Stimulated activated CD4-positive, alpha-beta T cell treated with anti-CD3 and anti-CD28 coated beads, TNF-alpha, amount 100 ng/mL, for 1 hour (primary cell): ENCODE measurements around the gene PUS7L.

Source experiments
- DNase-seq, 3 donors: peaks; one replicate each; pipeline ENCODE4 v3.0.0-alpha.2; 2020; ENCODE audit warnings: low read depth in 3 of 3, low spot score in 1 of 3

Gene PUS7L

DNA sequence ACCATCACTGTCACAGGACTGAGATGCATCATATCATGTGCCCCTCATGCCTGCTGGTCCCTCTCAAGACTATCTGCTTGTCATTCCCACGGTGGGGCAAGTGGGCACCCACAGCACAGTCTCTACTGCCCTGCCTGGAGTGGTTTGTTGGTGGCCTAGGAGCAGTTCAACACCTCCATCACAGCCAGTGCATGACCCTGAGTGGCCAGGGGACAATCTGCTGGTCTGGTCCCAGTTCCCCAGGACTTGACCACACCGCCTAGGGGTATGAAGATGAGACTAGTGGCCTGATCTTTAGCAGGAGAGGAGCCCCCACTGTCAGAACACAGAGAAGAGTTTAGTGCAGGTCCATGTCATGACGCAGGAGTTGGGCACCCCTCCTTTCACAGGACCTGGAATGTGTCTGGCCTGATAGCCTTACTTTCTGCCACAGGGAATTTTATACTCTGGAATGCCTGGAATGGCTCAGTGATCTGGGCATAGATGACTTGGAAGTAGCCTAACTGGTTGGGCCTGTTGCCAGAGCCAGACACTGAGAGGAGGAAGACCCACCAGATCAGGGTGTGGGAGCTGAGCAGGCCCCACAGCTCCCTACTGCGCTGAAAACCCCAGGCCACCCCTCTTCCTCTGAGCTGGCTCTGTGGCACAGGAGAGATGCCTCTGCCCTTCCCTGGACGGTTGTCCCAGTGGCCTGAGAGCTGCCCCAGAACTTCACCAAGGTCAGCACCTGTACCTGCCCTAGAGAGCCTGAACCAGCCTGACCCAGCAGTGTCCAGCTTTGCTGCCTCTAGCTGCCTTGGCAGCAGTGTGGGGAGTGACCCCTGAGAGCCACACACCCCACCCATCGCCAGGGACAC, 83.3 kb downstream of the PUS7L start:
- no peak for DNase-seq

DNA sequence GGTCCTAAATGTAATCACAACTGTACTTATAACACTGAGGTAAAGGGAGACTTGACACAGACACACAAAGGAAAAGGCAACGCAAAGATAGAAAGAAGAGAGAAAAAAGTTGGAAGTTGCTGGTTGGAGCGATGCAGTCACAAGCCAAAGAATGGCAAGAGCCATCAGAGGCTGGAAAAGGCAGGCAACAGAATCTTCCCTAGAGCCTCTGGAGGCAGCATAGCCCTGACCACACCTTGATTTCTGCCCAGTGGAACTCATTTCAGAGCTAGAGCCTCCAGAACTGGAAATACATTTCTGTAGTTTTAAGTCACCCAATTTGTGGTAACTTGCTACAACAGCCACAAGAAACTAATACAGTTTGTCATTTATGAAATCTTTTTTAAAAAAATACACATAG, 89.2 kb downstream of the PUS7L start:
- DNase-seq = no peak
